HEK293 (cell line): ENCODE results near the gene MYO1B.

ENCODE experiments used
- CTCF ChIA-PET: fragments of 350-600 bp; formaldehyde crosslinking; extraction: SDS; loops from one replicate; lab custom pipeline; 2021; ENCODE audit warnings: antibody characterized with exemption; lab: Yijun Ruan, JAX
- POLR2A ChIA-PET: fragments of 300-600 bp; formaldehyde crosslinking; extraction: SDS; loops from one replicate; lab custom pipeline; 2020; ENCODE audit warnings: antibody characterized with exemption, inconsistent platforms; lab: Yijun Ruan, JAX
- H3K27ac ChIP-seq: fragments of 200-500 bp; sonication (Bioruptor generic); 2 replicates; pipeline ENCODE4 v1.5.1; 2014; ENCODE audit warnings: low read depth, low read length, control low read depth, inconsistent platforms; ENCODE audit errors: extremely low read depth
- H3K36me3 ChIP-seq, 2 experiments: fragments of 200-500 bp in 1 of 2; sonication (Bioruptor generic) in 1 of 2; 1 replicate in 1 of 2; 2 replicates in 1 of 2; pipeline ENCODE4 v1.5.1; 2014 to 2017; ENCODE audit warnings: inconsistent platforms in 2 of 2, low read length in 2 of 2; ENCODE audit not compliant: control insufficient read depth in 2 of 2, insufficient read depth in 1 of 2
- H3K4me1 ChIP-seq: fragments of 200-500 bp; sonication (Bioruptor generic); 2 replicates; pipeline ENCODE4 v1.5.1; 2014; ENCODE audit warnings: mild to moderate bottlenecking, low read length, inconsistent platforms; ENCODE audit not compliant: control insufficient read depth, insufficient read depth
- H3K4me3 ChIP-seq: 2 replicates; pipeline ENCODE4 v1.5.1; 2011; ENCODE audit warnings: low read depth, mild to moderate bottlenecking, control low read depth, low read length, moderate library complexity
- H3K9me3 ChIP-seq: fragments of 200-500 bp; sonication (Bioruptor generic); 2 replicates; pipeline ENCODE4 v1.5.1; 2014; ENCODE audit warnings: low read depth, low read length, inconsistent platforms; ENCODE audit not compliant: control insufficient read depth, insufficient read depth
- FEZF1 ChIP-seq: fragments of 450-650 bp; formaldehyde crosslinking; IDR thresholded peaks from 2 replicates; pipeline ENCODE4 v1.5.1; 2016; ENCODE audit warnings: missing biosample characterization, missing genetic modification characterization
- INSM2 ChIP-seq: fragments of 450-650 bp; formaldehyde crosslinking; IDR thresholded peaks from 2 replicates; pipeline ENCODE4 v1.5.1; 2016; ENCODE audit warnings: missing biosample characterization, missing genetic modification characterization
- OSR2 ChIP-seq: fragments of 450-650 bp; formaldehyde crosslinking; IDR thresholded peaks from 2 replicates; pipeline ENCODE4 v1.5.1; 2016; ENCODE audit warnings: missing biosample characterization, missing genetic modification characterization
- PATZ1 ChIP-seq: fragments of 450-650 bp; formaldehyde crosslinking; IDR thresholded peaks from 2 replicates; pipeline ENCODE4 v1.5.1; 2016; ENCODE audit warnings: missing biosample characterization, missing genetic modification characterization
- TSHZ1 ChIP-seq: fragments of 450-650 bp; formaldehyde crosslinking; IDR thresholded peaks from 2 replicates; pipeline ENCODE4 v1.5.1; 2016; ENCODE audit warnings: missing biosample characterization, missing genetic modification characterization, borderline replicate concordance
- ZBTB17 ChIP-seq: fragments of 450-650 bp; formaldehyde crosslinking; IDR thresholded peaks from 2 replicates; pipeline ENCODE4 v1.5.1; 2016; ENCODE audit warnings: missing biosample characterization, missing genetic modification characterization
- ZBTB21 ChIP-seq: fragments of 450-650 bp; formaldehyde crosslinking; IDR thresholded peaks from 2 replicates; pipeline ENCODE4 v1.5.1; 2017; ENCODE audit warnings: missing biosample characterization, missing genetic modification characterization
- ZBTB48 ChIP-seq: fragments of 450-650 bp; formaldehyde crosslinking; IDR thresholded peaks from 2 replicates; pipeline ENCODE4 v1.5.1; 2016; ENCODE audit warnings: missing biosample characterization, missing genetic modification characterization
- ZBTB7A ChIP-seq: fragments of 450-650 bp; formaldehyde crosslinking; IDR thresholded peaks from 2 replicates; pipeline ENCODE4 v1.5.1; 2016; ENCODE audit warnings: low read depth, missing biosample characterization, missing genetic modification characterization
- ZEB2 ChIP-seq: fragments of 450-650 bp; formaldehyde crosslinking; IDR thresholded peaks from 2 replicates; pipeline ENCODE4 v1.5.1; 2016; ENCODE audit warnings: missing biosample characterization, missing genetic modification characterization
- ZFHX2 ChIP-seq: fragments of 450-650 bp; formaldehyde crosslinking; conservative IDR thresholded peaks from 2 replicates; pipeline ENCODE4 v1.5.1; 2016; ENCODE audit warnings: missing biosample characterization, missing genetic modification characterization
- ZNF133 ChIP-seq: fragments of 450-650 bp; formaldehyde crosslinking; IDR thresholded peaks from 2 replicates; pipeline ENCODE4 v1.5.1; 2016; ENCODE audit warnings: missing biosample characterization, missing genetic modification characterization
- ZNF335 ChIP-seq: fragments of 450-650 bp; formaldehyde crosslinking; conservative IDR thresholded peaks from 2 replicates; pipeline ENCODE4 v1.5.1; 2016; ENCODE audit warnings: missing biosample characterization, missing genetic modification characterization
- ZNF366 ChIP-seq: fragments of 450-650 bp; formaldehyde crosslinking; conservative IDR thresholded peaks from 2 replicates; pipeline ENCODE4 v1.5.1; 2016; ENCODE audit warnings: missing biosample characterization, missing genetic modification characterization
- ZNF391 ChIP-seq: fragments of 450-650 bp; formaldehyde crosslinking; IDR thresholded peaks from 2 replicates; pipeline ENCODE4 v1.5.1; 2016; ENCODE audit warnings: low read depth, missing biosample characterization, missing genetic modification characterization, borderline replicate concordance
- ZNF600 ChIP-seq: fragments of 450-650 bp; formaldehyde crosslinking; IDR thresholded peaks from 2 replicates; pipeline ENCODE4 v1.5.1; 2016; ENCODE audit warnings: missing biosample characterization, missing genetic modification characterization
- ZNF623 ChIP-seq: fragments of 450-650 bp; formaldehyde crosslinking; IDR thresholded peaks from 2 replicates; pipeline ENCODE4 v1.5.1; 2016; ENCODE audit warnings: missing biosample characterization, missing genetic modification characterization
- ZNF629 ChIP-seq: fragments of 450-650 bp; formaldehyde crosslinking; IDR thresholded peaks from 2 replicates; pipeline ENCODE4 v1.5.1; 2017; ENCODE audit warnings: missing biosample characterization, missing genetic modification characterization
- ZNF660 ChIP-seq: fragments of 450-650 bp; IDR thresholded peaks from 2 replicates; pipeline ENCODE4 v1.5.1; 2018; ENCODE audit warnings: missing biosample characterization, mild to moderate bottlenecking, missing genetic modification characterization
- ZNF843 ChIP-seq: fragments of 450-650 bp; formaldehyde crosslinking; IDR thresholded peaks from 2 replicates; pipeline ENCODE4 v1.5.1; 2016; ENCODE audit warnings: missing biosample characterization, missing genetic modification characterization
- ZXDB ChIP-seq: fragments of 450-650 bp; formaldehyde crosslinking; IDR thresholded peaks from 2 replicates; pipeline ENCODE4 v1.5.1; 2016; ENCODE audit warnings: missing biosample characterization, missing genetic modification characterization
- TF ChIP-seq, protein P1 (sequence below): sonication (generic); formaldehyde crosslinking; IDR thresholded peaks from 2 replicates; pipeline ENCODE4 v1.8.1; 2022; ENCODE audit warnings: mild to moderate bottlenecking, moderate library complexity, missing genetic modification reagents
- TF ChIP-seq, protein P2 (sequence below): fragments of 450-650 bp; formaldehyde crosslinking; IDR thresholded peaks from 2 replicates; pipeline ENCODE4 v1.5.1; 2016; ENCODE audit warnings: missing biosample characterization, missing genetic modification characterization
- TF ChIP-seq, protein P3 (sequence below): fragments of 450-650 bp; formaldehyde crosslinking; IDR thresholded peaks from 2 replicates; pipeline ENCODE4 v1.5.1; 2016; ENCODE audit warnings: missing biosample characterization, missing genetic modification characterization
- TF ChIP-seq, protein P4 (sequence below): fragments of 450-650 bp; formaldehyde crosslinking; IDR thresholded peaks from 2 replicates; pipeline ENCODE4 v1.5.1; 2016; ENCODE audit warnings: missing biosample characterization, missing genetic modification characterization

Gene MYO1B

DNA sequence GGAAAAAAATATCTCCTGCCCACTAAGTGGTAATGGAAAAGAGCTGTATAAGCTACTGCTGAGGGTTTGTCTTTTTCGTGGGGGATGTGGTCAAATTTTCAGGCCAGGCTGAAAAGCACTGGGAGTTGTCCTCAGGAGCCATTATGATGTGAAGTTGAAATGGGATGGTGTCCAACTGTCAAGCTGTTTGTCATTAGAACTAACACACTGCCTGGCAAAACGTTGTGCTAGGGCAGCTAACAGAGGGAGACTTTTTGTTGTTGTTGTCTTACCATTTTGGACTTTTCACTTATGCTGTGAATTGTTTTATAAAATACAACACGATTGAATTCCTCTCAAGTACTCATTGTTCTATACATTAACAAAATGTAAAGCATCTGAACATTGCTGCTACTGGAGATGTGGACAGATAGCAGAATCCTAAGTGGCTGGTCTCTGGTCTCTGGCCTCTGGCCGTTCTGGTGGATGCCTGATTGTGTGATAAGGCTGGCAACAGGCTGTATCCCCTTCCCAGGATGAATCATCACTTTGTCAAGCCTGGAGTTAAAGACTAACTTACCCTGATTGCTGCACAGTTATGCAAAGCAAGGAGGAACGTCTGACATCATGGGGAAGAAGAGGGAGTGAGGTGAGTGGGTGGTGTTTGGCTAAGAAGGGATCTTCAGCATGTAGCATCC is 2.3 kb downstream of the MYO1B start:
- ChIA-PET POLR2A (interaction anchor here (0.6 to 1.1 kb wide), 2 partner anchors 305 to 366 kb away, joined by 3 to 4 read pairs; no protein-coding TSS in a partner anchor), CTCF (interaction anchor here (0.6 to 1.1 kb wide), 4 partner anchors 74 to 307 kb away, joined by 3 to 4 read pairs (median 4); no protein-coding TSS in a partner anchor)
- no peaks in the 10 kb centered on the region for H3K9me3 ChIP-seq
- no peak overlapping the region for H3K27ac ChIP-seq
- H3K4me1 ChIP-seq = peaks cover 42% of the 10 kb centered on the region
- no peaks in the 10 kb centered on the region for H3K36me3 ChIP-seq
- H3K4me3 ChIP-seq = no peak overlapping the region
- TF ChIP-seq, protein P1, sequence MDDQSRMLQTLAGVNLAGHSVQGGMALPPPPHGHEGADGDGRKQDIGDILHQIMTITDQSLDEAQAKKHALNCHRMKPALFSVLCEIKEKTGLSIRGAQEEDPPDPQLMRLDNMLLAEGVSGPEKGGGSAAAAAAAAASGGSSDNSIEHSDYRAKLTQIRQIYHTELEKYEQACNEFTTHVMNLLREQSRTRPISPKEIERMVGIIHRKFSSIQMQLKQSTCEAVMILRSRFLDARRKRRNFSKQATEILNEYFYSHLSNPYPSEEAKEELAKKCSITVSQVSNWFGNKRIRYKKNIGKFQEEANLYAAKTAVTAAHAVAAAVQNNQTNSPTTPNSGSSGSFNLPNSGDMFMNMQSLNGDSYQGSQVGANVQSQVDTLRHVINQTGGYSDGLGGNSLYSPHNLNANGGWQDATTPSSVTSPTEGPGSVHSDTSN (CRISPR knock-in tag) = no peak
- TF ChIP-seq TSHZ1 (tag by site-specific recombination) = no peak
- 0 out of 2 replicates have a peak, but pooled peaks have one; percentile 37 for TF ChIP-seq ZNF391 (tag by site-specific recombination)
- TF ChIP-seq INSM2 (tag by site-specific recombination) = peak; percentile 85
- 0 out of 2 replicates have a peak, but pooled peaks have one; percentile 55 for TF ChIP-seq ZNF366
- TF ChIP-seq ZBTB48 (tag by site-specific recombination) = peak; percentile 66; the same call in 1 of the 2 replicates
- peak; percentile 77 for TF ChIP-seq ZNF660 (tag by site-specific recombination)
- TF ChIP-seq, protein P2, sequence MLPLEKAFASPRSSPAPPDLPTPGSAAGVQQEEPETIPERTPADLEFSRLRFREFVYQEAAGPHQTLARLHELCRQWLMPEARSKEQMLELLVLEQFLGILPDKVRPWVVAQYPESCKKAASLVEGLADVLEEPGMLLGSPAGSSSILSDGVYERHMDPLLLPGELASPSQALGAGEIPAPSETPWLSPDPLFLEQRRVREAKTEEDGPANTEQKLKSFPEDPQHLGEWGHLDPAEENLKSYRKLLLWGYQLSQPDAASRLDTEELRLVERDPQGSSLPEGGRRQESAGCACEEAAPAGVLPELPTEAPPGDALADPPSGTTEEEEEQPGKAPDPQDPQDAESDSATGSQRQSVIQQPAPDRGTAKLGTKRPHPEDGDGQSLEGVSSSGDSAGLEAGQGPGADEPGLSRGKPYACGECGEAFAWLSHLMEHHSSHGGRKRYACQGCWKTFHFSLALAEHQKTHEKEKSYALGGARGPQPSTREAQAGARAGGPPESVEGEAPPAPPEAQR (tag by site-specific recombination) = no peak
- TF ChIP-seq ZXDB (tag by site-specific recombination) = peak; percentile 54; the same call in 1 of the 2 replicates
- TF ChIP-seq ZNF133 (tag by site-specific recombination) = no peak
- no peak for TF ChIP-seq ZBTB7A (tag by site-specific recombination)
- TF ChIP-seq OSR2 (tag by site-specific recombination) = peak; percentile 67; the same call in 1 of the 2 replicates
- TF ChIP-seq ZNF629 (tag by site-specific recombination) = peak; percentile 93
- peak; percentile 23; the same call in 1 of the 2 replicates for TF ChIP-seq FEZF1 (tag by site-specific recombination)
- peak; percentile 97 for TF ChIP-seq ZBTB17 (tag by site-specific recombination)
- TF ChIP-seq ZEB2 (tag by site-specific recombination) = peak; percentile 79
- peak; percentile 65 for TF ChIP-seq ZNF335
- TF ChIP-seq, protein P3, sequence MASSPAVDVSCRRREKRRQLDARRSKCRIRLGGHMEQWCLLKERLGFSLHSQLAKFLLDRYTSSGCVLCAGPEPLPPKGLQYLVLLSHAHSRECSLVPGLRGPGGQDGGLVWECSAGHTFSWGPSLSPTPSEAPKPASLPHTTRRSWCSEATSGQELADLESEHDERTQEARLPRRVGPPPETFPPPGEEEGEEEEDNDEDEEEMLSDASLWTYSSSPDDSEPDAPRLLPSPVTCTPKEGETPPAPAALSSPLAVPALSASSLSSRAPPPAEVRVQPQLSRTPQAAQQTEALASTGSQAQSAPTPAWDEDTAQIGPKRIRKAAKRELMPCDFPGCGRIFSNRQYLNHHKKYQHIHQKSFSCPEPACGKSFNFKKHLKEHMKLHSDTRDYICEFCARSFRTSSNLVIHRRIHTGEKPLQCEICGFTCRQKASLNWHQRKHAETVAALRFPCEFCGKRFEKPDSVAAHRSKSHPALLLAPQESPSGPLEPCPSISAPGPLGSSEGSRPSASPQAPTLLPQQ (tag by site-specific recombination) = no peak
- TF ChIP-seq ZNF843 = peak; percentile 37; the same call in 1 of the 2 replicates
- TF ChIP-seq, protein P4, sequence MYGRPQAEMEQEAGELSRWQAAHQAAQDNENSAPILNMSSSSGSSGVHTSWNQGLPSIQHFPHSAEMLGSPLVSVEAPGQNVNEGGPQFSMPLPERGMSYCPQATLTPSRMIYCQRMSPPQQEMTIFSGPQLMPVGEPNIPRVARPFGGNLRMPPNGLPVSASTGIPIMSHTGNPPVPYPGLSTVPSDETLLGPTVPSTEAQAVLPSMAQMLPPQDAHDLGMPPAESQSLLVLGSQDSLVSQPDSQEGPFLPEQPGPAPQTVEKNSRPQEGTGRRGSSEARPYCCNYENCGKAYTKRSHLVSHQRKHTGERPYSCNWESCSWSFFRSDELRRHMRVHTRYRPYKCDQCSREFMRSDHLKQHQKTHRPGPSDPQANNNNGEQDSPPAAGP (tag by site-specific recombination) = peak; percentile 45; the same call in 1 of the 2 replicates
- TF ChIP-seq ZFHX2 = peak; percentile 80
- peak; percentile 79 for TF ChIP-seq ZBTB21 (tag by site-specific recombination)
- TF ChIP-seq ZNF600 (tag by site-specific recombination) = peak; percentile 87
- TF ChIP-seq PATZ1 = peak; percentile 31; the same call in 1 of the 2 replicates
- TF ChIP-seq ZNF623 (tag by site-specific recombination) = no peak
